Effector memory CD8-positive, alpha-beta T cell (primary cell): ENCODE measurements around the gene NDUFA11.
"Not testable (repeated sequence)": the region's sequence is repeated elsewhere in the genome, so short reads cannot be mapped to it uniquely, and the experiment has no call there.

Experiments
- ATAC-seq: fragments of 150-1000 bp; cut with Tn5 transposase; replicated peaks from 2 replicates; pipeline ENCODE4 v1.10.0; 2021; ENCODE audit warnings: mild to moderate bottlenecking, moderate library complexity
- DNase-seq, 3 experiments: peaks; one replicate each; pipeline ENCODE4 v3.0.0; 2021
- H3K27ac Mint-ChIP-seq, 2 donors: one replicate each; pipeline ENCODE4 v1.8.0; 2022; ENCODE audit warnings: mild to moderate bottlenecking in 2 of 2, mixed read lengths in 2 of 2, moderate library complexity in 2 of 2
- H3K27me3 Mint-ChIP-seq, 2 donors: one replicate each; pipeline ENCODE4 v1.8.0; 2022; ENCODE audit warnings: mixed read lengths in 2 of 2
- H3K36me3 Mint-ChIP-seq: one replicate; pipeline ENCODE4 v1.8.0; 2022; ENCODE audit warnings: mild to moderate bottlenecking, moderate library complexity, mixed read lengths; ENCODE audit not compliant: insufficient read depth
- H3K4me1 Mint-ChIP-seq, 2 donors: one replicate each; pipeline ENCODE4 v1.8.0; 2022; ENCODE audit warnings: low read depth in 2 of 2, mixed read lengths in 2 of 2
- H3K4me3 Mint-ChIP-seq, 2 donors: one replicate each; pipeline ENCODE4 v1.8.0; 2022; ENCODE audit warnings: mild to moderate bottlenecking in 2 of 2, mixed read lengths in 2 of 2, moderate library complexity in 2 of 2
- H3K9me3 Mint-ChIP-seq, 2 donors: one replicate each; pipeline ENCODE4 v1.8.0; 2022; ENCODE audit warnings: mixed read lengths in 2 of 2

NDUFA11 gene

GRCh38 chr19:5884065-5884811 is 19.4 kb downstream of the NDUFA11 start:
- not testable (repeated sequence) for DNase-seq, H3K36me3 Mint-ChIP-seq, ATAC-seq, H3K27ac Mint-ChIP-seq, H3K9me3 Mint-ChIP-seq, H3K4me1 Mint-ChIP-seq, H3K4me3 Mint-ChIP-seq
- peaks cover 7 to 31% of the 10 kb centered on the region in 2 donors for H3K27me3 Mint-ChIP-seq

GRCh38 chr19:5883157-5883873 is 20.3 kb downstream of the NDUFA11 start:
- H3K27me3 Mint-ChIP-seq = peaks cover 7 to 31% of the 10 kb centered on the region in 2 donors
- not testable (repeated sequence) for H3K4me1 Mint-ChIP-seq, ATAC-seq, H3K9me3 Mint-ChIP-seq, H3K36me3 Mint-ChIP-seq, DNase-seq, H3K4me3 Mint-ChIP-seq, H3K27ac Mint-ChIP-seq

GRCh38 chr19:5882421-5882968 is 21.1 kb downstream of the NDUFA11 start:
- no peak for ATAC-seq
- no peak for DNase-seq
- H3K9me3 Mint-ChIP-seq = no peaks in the 10 kb centered on the region
- H3K4me3 Mint-ChIP-seq = no peak overlapping the region
- no peak overlapping the region for H3K27ac Mint-ChIP-seq
- no peaks in the 10 kb centered on the region for H3K36me3 Mint-ChIP-seq
- no peaks in the 10 kb centered on the region for H3K4me1 Mint-ChIP-seq
- peaks cover 11 to 37% of the 10 kb centered on the region in 2 donors for H3K27me3 Mint-ChIP-seq

- no peak for DNase-seq
These were observed 21.9 kb downstream of the NDUFA11 start for GRCh38 chr19:5881543-5882299.

GRCh38 chr19:5880604-5881078 is 22.9 kb downstream of the NDUFA11 start:
- H3K36me3 Mint-ChIP-seq = peaks cover 5% of the 10 kb centered on the region
- H3K4me1 Mint-ChIP-seq = no peaks in the 10 kb centered on the region
- no peak overlapping the region for H3K27ac Mint-ChIP-seq
- DNase-seq (no peak), ATAC-seq (no peak)
- H3K27me3 Mint-ChIP-seq = peaks cover 13 to 53% of the 10 kb centered on the region in 2 donors
- H3K9me3 Mint-ChIP-seq = no peaks in the 10 kb centered on the region
- no peak overlapping the region for H3K4me3 Mint-ChIP-seq

More at GRCh38 chr19:5881543-5882299, 21.9 kb downstream of the NDUFA11 start:
- no peaks in the 10 kb centered on the region for H3K9me3 Mint-ChIP-seq
- H3K4me1 Mint-ChIP-seq = no peaks in the 10 kb centered on the region
- no peak overlapping the region for H3K27ac Mint-ChIP-seq
- peaks cover 14 to 45% of the 10 kb centered on the region in 2 donors for H3K27me3 Mint-ChIP-seq
- no peak overlapping the region for H3K4me3 Mint-ChIP-seq
- H3K36me3 Mint-ChIP-seq = no peaks in the 10 kb centered on the region
- no peak for ATAC-seq

GRCh38 chr19:5880196-5880595 is 23.4 kb downstream of the NDUFA11 start:
- Mint-ChIP-seq H3K27me3 (peaks cover 8 to 48% of the 10 kb centered on the region in 2 donors), H3K4me1 (no peaks in the 10 kb centered on the region), H3K36me3 (peaks cover 5% of the 10 kb centered on the region), H3K27ac (no peak overlapping the region), H3K9me3 (no peaks in the 10 kb centered on the region), H3K4me3 (no peak overlapping the region)
- DNase-seq = no peak
- no peak for ATAC-seq

GRCh38 chr19:5877882-5878281 is 25.7 kb downstream of the NDUFA11 start:
- no peak for DNase-seq
- H3K9me3 Mint-ChIP-seq = no peaks in the 10 kb centered on the region
- no peak overlapping the region for H3K27ac Mint-ChIP-seq
- no peaks in the 10 kb centered on the region for H3K4me1 Mint-ChIP-seq
- peaks cover 10% of the 10 kb centered on the region for H3K36me3 Mint-ChIP-seq
- no peak overlapping the region for H3K4me3 Mint-ChIP-seq
- peaks cover 6 to 44% of the 10 kb centered on the region in 2 donors for H3K27me3 Mint-ChIP-seq
- ATAC-seq = no peak

- Mint-ChIP-seq H3K36me3 (peaks cover 10% of the 10 kb centered on the region), H3K9me3 (no peaks in the 10 kb centered on the region), H3K27ac (no peak overlapping the region), H3K4me1 (no peaks in the 10 kb centered on the region), H3K4me3 (no peak overlapping the region), H3K27me3 (peaks cover 6 to 39% of the 10 kb centered on the region in 2 donors)
- ATAC-seq (no peak), DNase-seq (no peak)
These were observed 26.2 kb downstream of the NDUFA11 start for GRCh38 chr19:5877427-5877826.

GRCh38 chr19:5874496-5874895 is 29.1 kb downstream of the NDUFA11 start:
- H3K9me3 Mint-ChIP-seq, H3K36me3 Mint-ChIP-seq, DNase-seq, H3K4me3 Mint-ChIP-seq, ATAC-seq, H3K4me1 Mint-ChIP-seq, H3K27ac Mint-ChIP-seq: not testable (repeated sequence)
- H3K27me3 Mint-ChIP-seq = peaks cover 6 to 34% of the 10 kb centered on the region in 2 donors

GRCh38 chr19:5873617-5874199 is 29.9 kb downstream of the NDUFA11 start:
- no peak for ATAC-seq
- Mint-ChIP-seq H3K27me3 (peaks cover 6 to 34% of the 10 kb centered on the region in 2 donors), H3K9me3 (no peaks in the 10 kb centered on the region), H3K4me3 (no peak overlapping the region), H3K36me3 (peaks cover 13% of the 10 kb centered on the region), H3K4me1 (no peaks in the 10 kb centered on the region), H3K27ac (no peak overlapping the region)
- DNase-seq = no peak

GRCh38 chr19:5870986-5871394 is 32.6 kb downstream of the NDUFA11 start:
- Mint-ChIP-seq H3K4me3 (no peak overlapping the region), H3K9me3 (no peaks in the 10 kb centered on the region), H3K27ac (peak overlapping the region in 1 of 2 donors; percentile 66), H3K27me3 (peaks cover 8 to 27% of the 10 kb centered on the region in 2 donors), H3K4me1 (no peaks in the 10 kb centered on the region), H3K36me3 (peaks cover 8% of the 10 kb centered on the region)
- ATAC-seq = no peak
- no peak for DNase-seq

- ATAC-seq = no peak
- Mint-ChIP-seq H3K27ac (no peak overlapping the region), H3K27me3 (peaks cover 17 to 57% of the 10 kb centered on the region in 2 donors)
These were observed 36.1 kb downstream of the NDUFA11 start for GRCh38 chr19:5867201-5868136.

More at GRCh38 chr19:5867201-5868136, 36.1 kb downstream of the NDUFA11 start:
- Mint-ChIP-seq H3K4me1 (no peaks in the 10 kb centered on the region), H3K36me3 (peaks cover 7% of the 10 kb centered on the region), H3K9me3 (no peaks in the 10 kb centered on the region), H3K4me3 (no peak overlapping the region)
- DNase-seq = no peak
